Activated CD8-positive, alpha-beta memory T cell treated with anti-CD3 and anti-CD28 coated beads, Interleukin-2, amount 50 U/mL, for 1 hour (primary cell): Measurements from ENCODE around the gene SON.
A peak's percentile ranks its signal among the peaks of the same experiment; 100 is the strongest.
"Not testable (repeated sequence)": the region's sequence is repeated elsewhere in the genome, so short reads cannot be mapped to it uniquely, and the experiment has no call there.

Source experiments
- DNase-seq: peaks from one replicate; pipeline ENCODE4 v3.0.0-alpha.2; 2020; ENCODE audit errors: extremely low read depth

The SON gene

DNA sequence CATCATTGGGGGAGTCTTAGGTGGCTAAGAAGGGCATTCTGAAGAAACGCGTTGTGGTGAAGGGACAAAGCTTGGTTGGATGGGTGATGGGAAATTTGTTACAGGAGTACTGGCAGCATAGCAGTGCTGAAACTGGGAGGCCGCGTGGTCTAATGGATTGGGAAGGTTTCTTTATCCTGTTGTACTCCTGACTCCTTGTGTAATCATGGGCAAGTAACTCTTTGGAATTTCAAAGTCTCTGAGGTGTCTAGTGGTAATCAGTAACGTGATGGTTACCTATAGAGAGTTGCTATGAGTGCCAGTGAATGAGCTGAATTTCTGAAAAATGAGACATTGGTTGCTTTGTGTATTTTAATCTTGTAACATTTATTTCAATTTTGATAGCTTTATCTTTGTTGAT, 27.2 kb downstream of the SON start:
- no peak for DNase-seq

DNA sequence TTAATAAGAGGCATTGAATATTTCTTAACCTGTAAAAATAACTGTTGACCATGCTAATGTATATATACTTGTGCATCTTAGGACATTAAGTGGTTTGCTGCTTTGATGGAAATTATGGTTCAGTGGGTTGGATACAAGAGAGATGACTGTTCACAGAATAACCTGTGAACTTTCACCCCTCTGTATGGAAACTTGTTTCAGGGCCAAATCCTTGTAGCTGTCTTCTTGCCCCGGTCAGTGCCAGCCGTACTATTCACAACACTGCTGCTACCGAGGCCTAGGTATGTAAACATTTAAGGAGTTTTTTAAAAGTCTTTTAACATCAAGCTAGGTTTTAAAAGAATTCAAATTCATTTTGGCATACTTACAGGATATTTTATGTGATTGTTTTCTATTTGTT, 29.5 kb downstream of the SON start:
- DNase-seq: no peak

DNA sequence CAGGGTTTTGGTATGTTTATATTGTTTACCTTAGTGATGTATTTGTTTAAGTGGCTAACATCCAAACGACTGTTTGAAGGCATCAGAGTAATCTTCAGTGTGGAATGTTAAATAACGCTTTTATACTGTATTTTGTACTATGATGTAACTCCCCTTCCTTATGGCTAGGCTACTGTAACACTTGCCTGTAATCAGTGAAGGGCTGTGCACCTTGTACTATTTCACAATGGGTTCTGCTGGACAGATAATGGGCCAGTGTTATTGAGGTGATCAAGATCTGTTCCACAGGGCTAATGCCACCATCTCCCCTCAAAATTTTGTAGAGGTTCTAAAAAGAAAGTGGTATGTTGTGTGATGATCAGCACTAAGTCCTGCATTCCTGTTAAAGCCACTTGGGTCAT, 33.9 kb downstream of the SON start:
- not testable (repeated sequence) for DNase-seq

DNA sequence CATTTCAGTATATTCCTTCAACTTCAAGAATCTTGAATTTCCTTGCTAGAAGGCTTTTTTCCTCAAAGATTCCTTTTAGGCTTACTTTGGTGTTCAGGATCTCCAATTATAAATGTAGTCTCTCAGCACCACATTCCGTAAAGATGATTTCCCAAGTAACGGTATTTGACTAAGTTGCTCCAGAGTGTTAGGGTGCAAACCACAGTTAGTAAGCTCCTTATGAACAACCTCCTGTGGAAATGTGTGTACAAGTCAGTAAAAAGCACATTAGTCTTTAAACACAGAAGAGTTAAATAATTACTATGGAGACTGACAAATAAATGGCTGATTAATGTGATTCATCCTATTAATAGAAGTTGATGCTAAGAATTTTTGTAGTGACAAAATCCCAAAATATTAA, 35.4 kb downstream of the SON start:
- DNase-seq: no peak

DNA sequence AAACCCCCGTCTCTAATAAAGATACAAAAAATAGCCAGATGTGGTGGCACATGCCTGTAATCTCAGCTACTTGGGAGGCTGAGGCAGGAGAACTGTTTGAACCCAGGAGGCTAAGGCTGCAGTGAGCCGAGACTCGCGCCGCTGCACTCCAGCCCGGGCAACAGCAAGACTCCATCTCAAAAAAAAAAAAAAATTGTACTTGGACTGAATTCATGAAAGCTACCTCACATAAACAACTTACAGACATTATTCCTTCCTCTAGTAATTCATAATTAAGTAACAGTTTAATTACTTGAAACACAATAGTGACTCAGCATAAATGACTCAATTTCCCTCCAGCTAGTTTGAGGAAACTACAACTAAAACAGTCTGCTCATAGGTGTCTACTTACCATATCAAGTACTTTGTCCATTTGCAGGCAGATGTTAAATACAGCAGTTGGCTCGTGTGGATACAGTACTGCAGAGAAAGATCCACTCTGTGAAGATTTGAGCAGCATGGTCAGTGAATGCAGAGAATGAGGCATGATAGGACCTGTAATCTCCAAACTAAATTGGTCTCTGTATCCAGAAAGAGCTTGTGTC, 36.2 kb downstream of the SON start:
- DNase-seq: no peak

DNA sequence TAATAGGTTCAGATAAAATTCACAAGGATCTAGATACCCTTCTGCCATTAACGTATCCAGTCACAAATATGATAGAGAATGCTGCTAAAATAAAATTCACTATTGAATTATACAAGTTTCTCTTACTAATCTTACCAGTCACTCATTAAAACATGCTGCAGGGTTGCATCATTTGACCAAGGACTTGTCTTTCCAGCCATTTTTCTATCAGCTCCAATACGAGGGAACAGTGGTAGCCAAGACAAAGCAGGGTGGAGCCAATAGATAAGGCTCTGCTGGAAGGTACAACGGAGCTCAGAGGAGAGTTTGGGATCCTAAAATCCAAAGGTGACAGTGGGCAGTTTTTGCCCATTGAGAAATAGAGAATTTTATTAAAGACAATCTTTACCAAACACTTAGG, 41.6 kb downstream of the SON start:
- no peak for DNase-seq

DNA sequence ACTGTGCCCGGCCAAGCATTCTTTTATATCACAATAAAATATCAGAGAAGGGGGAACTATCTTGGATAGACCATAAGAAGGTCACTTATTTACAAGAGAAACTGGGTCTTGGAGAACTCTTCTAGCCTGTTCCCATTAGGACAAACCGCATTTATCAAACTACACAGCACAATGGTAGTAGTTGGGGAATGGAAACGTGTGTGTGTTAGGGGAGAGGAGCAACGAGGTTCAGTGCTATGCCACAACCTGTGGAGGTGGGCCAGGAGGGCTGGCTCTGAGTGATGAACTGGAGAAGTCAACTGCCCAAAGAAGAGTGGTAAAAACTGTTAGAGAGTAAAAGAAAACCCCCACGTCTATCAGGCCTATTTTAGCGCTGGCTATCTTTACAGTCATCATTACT, 44.1 kb downstream of the SON start:
- no peak for DNase-seq

DNA sequence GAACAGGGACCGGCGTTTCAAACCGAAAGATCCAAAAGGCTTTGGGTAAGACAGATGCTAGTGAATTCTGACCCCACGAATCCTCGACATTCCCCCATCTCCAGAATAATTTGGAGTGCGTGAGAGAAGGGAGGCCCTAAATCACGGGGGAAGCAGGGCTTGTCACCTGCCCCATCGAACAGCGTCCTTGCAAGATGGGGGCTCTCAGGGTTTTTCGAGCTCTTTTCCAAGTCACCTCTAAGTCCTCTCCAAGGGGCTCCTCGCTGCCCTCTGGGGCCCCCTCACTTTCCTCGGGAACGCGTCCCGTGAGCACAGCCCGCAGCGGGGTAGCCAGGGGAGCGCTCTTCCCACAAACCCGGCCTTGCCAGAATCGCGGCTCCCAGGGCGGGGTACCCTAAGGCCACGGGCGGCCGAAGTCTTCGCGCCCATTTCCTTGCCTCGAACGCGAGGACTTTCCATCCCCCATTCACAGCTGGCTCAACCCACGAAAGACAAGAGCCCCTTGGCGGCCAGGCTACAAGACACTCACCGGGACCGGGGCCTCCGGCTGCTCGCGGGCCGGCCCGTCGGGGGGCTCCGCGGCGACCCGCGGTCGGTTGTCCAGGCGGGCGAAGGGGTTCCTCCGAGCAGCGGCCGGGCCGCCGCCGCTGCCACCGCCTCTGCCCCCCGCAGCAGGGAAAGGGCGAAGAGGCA, 45.1 kb downstream of the SON start:
- no peak for DNase-seq

DNA sequence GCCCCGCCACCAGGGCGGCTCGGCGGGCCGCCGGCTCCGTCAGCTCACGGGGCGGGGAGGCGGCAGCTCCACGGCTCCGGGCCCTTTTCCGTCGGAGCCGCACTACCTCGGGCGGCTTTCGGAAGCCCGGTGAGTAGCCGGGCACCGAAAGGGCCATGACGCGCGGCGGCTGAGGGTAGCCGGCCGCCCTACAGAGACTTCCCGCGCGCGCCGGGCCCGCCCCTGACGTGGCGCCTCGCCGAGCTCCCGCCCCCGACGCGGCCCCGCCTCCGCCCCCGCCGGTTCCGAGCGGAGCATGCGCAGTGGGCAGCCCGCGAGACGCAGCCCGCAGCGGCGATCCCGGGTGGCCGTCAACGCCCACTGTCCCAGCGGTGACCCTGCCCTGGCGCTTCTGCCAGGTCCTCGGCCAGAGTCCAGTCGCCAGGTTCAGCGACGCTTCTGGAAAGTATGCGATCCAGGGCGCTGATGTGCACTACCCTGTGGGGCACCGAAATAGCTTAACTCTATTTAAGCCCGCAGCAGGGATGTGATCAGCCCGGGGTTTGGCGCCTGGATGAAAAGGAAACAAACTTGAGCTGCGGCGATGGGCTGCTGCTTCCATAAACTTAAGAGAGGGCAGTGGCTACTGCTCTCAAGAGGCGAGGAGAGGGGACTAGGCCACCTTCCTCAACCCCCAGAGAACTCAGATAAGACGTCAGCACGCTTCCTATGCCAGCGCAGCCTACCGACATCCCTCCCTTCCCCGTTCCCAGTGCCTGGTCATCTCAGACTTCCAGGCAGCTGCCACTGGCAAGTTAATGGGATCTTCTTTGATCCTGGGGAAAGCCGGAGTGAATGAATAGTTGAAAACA, 45.9 kb downstream of the SON start, which contains the start of gene DONSON:
Gene DONSON (minus strand): TSS at position 200 of the 851 bp plus-strand sequence. CDS start 43 bp downstream, at position 157.
- peak; percentile 48 for DNase-seq

DNA sequence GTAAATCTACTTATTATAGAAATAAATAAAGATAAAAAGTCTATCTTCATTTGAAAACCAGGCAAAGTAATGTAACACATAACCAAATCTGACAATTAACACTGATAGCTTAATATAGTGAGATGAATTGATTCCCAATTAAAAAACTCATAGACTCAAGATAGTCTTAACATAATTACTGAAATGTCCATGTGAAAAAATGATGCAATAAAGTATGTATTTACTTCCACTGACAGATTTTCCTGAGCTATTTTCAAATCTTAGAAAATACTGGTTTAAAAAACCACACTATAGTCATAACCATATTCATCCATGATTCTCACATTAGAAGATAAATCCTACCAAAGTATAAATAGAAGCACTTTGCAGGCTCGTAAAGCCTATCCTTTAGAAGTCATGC, 55.2 kb downstream of the SON start:
- DNase-seq: no peak

DNA sequence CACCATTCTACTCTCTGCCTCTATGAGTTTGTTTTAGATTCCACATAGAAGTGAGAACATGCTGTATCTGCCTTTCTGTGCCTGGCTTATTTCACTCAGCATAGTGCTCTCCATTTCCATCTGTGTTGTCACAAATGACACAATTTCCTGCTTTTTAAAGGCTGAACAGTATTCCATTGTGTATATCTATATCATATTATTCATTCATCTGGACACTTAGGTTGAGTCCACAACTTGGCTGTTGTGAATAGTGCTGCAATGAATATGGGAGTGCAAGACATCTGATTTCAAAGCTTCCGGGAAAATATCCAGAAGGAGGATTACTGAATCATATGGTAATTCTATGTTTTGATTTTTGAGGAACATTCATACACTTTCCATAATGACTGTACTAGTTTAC, 65.7 kb downstream of the SON start:
- DNase-seq: no peak

DNA sequence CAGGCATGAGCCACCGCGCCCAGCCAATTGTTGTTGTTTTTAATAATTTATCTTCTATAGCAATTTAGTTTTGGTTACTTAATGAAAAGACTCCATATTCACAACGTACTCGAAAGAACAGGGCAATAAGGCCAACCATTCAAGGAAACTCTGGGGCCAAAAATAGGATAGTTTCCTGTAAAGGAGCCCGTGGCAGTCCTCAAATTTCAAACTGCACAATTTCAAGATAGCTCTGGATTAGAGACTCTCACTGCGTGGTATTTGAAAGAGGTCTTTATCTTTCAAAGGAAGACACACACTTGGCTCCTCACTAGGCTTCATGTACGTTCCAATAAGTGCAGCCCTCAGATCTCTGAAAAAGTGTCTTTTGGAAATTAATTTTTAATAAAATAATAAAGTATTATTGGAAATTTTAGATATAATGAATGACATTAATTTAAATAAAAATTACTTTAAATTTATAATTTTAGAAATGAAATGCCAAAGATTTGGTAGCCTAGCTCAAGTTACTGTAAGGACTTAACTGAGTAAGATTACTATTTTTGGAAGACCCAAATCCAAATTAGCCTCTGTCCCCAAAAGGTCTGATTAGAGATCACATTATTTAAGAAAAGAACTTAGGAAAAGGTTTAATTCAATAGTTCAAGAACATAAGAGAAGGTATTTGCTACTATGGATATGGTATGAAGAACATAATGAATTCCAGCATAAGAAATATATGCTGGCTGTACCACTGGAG, 68.3 kb downstream of the SON start:
- DNase-seq: no peak

DNA sequence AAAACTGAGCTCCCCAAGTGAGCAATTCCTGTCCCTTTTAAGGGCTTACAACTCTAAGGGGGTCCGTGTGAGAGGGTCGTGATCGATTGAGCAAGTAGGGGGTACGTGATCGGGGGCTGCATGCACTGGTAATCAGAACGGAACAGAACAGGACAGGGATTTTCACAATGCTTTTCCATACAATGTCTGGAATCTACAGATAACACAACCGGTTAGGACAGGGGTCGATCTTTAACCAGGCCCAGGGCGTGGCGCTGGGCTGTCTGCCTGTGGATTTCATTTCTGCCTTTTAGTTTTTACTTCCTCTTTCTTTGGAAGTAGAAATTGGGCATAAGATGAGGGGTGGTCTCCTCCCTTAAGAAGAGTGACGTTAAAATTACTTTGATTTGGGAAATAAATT, 74.7 kb downstream of the SON start:
- not testable (repeated sequence) for DNase-seq

DNA sequence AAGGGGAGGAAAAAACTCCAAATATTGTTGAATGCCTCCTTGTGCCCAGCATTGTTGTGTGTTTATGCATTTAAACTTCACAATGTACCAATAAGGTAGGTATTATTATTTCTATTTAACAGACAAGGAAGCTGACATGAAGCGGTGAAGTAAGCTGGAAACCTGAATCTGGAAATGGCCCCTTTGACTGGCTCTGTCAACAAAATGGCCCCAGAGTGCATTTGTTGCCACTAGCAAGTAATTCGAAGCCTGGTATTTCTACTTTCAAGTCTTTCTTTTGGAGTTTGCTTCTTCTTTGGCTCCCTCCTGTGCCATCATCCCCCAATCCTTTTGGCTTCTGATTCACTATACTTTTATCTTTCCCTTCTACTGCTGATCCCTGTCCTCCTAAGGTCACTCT, 75.6 kb downstream of the SON start:
- DNase-seq: no peak

DNA sequence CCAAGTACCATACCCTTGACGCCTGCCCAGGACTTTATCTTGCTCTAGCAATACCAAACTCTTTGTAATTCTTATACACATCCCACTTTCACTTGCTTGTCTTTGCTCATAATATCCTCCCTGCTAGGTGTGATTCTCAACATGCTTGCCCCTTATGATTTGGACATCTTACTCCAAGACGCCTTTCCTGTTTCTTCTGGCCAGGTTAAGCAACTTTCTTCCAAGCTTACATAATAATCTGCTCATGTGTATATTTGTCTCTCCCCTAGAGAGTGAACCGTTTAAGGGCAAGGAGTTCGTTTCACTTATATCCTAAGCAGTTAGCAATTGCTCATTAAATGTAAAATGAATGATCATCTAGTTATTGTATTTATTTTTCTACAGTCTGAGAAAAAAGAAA, 76.9 kb downstream of the SON start:
- DNase-seq: no peak

DNA sequence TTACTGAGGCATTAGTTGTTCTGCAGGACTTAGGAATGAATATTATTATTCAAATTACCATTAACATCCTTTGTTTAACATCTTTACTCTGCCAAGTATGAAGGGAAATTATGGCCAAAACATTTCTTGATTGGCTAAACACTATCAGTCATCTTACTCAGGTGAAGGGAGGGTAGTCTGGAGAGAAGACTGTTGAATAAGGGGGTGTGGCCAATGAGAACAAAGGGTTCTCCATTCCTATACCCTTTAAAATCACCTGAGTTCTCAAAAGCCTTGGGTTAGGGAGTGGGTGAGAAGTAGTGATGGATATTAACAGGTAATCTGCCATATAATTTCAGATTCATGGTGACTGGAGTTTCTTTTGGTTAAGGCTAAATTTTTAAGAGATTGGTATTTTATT, 79.4 kb downstream of the SON start:
- DNase-seq: no peak

DNA sequence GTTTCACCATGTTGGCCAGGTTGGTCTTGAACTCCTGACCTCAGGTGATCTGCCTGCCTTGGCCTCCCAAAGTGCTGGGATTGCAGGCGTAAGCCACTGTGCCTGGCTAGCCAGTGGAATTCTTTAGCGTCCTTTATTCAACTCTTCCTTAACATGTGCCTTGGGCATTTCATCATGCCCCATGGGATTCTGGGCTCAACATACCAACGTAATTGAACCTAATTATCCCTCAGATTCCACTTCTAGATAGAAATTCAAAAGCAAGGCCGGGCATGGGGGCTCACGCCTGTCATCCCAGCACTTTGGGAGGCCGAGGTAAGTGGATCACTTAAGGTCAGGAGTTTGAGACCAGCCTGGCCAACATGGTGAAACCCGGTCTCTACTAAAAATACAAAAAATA, 83.3 kb downstream of the SON start:
- not testable (repeated sequence) for DNase-seq
